GM21717 (cell line): Measurements from ENCODE around the gene NPTX1.

Experiments
- ATAC-seq: cut with Tn5 transposase; IDR thresholded peaks from one replicate; pipeline ENCODE4 v1.9.1; 2021; ENCODE audit warnings: mild to moderate bottlenecking, moderate library complexity; ENCODE audit not compliant: unreplicated experiment

The NPTX1 gene

DNA sequence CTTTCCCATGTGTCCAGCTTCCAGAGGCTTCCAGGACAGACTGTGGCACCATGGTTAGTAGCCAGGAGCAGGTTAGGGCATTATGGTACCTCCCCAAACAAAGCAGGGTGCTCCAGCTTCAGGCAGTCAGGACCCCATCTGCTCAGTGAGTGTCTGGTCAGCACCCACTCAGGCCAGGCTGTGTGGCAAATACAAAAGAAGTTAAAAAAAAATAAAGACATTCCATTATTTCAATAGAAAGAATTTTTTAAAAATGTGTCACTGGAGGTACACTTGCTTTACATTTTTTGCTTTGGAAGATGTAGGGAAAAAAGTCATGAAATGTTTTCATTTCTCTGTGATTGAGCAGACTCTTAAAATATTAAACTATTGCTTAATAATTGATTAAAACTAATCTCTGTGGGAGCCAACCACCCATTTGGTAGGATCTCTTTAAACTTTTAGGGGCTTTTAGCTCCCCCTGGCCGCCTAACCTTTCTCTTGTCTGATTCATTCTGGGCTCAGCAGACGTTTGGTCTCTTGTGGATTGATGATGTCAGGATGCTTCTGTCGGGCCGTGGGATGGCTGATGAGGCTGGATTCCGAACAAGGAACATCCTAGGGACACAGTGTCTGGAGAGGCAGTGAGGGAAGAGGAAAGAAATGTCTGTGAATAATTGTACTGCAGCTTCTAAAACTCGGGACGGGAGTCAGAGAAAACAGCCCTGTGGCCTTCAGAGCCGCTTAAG lies 28.4 kb upstream of the NPTX1 start:
- ATAC-seq, result no peak

GRCh38 chr17:80503921-80504320 lies 27.5 kb upstream of the NPTX1 start:
- no peak for ATAC-seq

GRCh38 chr17:80503031-80503430 lies 26.6 kb upstream of the NPTX1 start:
- ATAC-seq, result no peak

DNA sequence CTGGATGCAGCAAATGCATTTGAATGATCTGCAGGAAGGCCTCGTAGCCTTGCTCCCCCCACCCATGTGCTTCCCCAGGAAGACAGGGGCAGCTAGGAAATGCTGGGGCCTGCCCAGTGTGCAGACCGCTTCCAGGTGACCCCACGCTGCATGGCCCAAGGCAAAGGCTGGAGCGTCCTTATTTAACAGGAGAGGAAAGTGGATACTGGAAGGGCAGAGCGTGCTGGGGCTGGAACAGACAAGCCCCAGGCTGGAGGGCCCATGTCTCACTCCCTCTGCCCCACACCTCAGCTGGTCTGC lies 26.1 kb upstream of the NPTX1 start:
- ATAC-seq, result no peak

DNA sequence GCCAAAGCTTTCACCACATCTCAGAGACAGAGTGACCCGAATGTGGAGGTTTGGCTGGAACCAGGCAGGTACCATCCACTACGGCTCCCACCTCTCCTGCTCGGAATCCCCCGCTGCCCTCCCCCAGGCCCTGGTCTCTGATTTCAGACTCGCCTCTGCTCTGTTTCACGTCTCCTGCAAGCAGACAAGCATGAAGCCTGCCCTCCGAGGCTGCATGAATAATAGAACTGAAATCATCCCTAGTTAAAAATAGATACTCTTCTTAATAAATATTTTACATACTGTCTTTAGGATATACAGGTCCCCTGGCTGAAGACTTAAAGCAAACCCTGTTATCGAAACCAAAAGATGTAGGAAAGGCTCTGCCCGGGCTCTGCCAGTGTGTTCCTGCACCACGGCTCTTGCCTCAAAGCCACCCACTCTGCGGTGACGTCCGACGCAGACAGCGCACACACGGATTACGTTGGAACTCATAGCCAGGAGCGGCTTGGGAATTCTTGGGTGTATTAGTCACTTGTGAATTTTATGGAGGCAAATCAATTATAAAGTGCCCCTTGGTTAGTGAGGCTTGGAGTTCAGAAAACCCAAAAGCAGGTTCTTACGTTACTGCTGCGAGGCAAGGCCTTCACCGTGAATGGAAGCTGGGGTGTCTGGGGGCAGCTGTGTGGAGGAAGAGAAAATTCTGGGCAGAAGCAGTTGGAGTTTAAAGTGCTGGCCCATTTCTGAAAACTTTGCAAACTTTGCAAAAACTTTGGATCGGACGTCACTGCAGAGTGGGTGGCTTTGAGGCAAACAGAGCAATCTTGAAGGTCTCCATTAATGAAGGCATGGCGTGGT lies 25.6 kb upstream of the NPTX1 start:
- no peak for ATAC-seq

GRCh38 chr17:80499961-80500665 lies 23.7 kb upstream of the NPTX1 start:
- ATAC-seq, result no peak

DNA sequence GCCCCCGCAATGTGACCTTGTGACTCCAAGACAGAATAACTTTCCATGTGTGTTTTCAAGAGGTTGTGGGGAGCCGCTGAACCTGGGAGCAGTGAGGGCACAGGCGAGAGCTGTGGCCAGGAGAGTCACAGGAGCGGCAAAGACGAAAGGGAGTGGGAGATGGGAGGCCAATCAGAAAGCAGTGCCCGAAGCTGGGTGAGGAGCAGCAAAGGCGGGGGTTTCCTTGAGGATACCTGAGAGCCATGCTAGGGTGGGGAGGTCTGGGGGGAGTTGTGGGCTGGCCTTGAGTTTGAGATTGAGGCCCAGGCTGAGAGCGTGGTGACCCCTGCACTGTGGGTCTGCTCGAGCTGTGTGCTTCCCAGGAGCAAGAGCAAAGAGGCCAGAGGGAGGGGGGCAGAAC lies 23.2 kb upstream of the NPTX1 start:
- no peak for ATAC-seq

- no peak for ATAC-seq
Measured at GRCh38 chr17:80498920-80499410, 22.6 kb upstream of the NPTX1 start.

- ATAC-seq, result no peak
Measured at GRCh38 chr17:80498242-80498919, 22.0 kb upstream of the NPTX1 start.

GRCh38 chr17:80497726-80498241 lies 21.4 kb upstream of the NPTX1 start:
- ATAC-seq, result no peak

DNA sequence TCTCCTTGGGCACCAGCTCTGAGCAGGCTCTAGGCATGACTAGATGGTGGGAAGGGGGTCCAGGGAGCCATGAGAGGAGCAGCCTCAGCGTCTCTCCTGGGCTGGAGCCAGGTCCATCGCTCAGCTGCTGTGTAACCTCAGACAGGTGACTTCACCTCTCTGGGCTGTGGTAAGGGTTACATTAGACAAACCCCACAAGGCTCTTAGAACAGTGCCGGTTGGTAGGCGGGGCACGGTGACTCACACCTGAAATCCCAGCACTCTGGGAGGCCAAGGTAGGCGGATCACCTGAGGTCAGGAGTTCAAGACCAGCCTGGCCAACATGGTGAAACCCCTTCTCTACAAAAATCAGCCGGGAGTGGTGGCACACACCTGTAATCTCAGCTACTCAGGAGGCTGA lies 18.1 kb upstream of the NPTX1 start:
- no peak for ATAC-seq

- ATAC-seq, result no peak
Measured at GRCh38 chr17:80492343-80493136, 16.1 kb upstream of the NPTX1 start.

DNA sequence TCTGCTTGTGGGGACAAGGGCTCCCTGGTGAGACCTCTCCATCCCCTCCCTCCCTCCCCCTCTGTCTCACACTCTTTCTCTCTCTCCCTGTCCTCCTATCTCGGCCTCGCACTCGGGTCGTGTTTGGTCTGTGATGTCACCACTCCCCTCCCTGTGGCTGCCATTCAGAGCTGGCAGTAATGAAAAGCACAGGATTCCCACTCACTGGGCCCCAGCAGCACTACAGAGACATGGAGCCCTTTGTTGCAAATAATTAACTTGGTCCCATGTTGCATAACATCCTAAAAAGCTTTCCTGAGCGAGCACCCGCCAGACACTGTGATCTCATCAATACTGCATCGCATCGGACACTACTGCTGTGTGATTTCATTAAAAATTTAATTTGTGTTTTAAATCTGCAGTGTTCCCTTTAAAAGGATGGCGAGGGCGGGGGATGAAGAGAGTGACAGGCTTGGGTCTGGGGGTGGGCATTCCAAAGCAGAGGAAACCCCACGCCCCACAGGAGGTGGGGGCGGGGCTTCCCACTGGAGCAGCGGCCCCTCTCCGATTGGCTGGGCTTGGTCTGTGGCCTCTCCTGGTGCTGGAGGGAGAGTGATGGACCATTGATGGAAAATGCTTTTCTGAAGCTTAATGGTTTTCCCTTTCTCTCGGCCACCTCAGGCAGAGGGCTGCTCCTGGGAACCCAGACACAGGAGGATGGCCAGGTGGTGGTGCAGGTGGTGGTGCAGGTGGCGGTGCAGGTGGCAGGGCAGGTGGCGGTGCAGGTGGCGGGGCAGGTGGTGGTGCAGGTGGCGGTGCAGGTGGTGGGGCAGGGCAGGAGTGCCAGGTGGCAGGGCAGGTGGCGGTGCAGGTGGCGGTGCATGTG lies 15.3 kb upstream of the NPTX1 start:
- no peak for ATAC-seq

DNA sequence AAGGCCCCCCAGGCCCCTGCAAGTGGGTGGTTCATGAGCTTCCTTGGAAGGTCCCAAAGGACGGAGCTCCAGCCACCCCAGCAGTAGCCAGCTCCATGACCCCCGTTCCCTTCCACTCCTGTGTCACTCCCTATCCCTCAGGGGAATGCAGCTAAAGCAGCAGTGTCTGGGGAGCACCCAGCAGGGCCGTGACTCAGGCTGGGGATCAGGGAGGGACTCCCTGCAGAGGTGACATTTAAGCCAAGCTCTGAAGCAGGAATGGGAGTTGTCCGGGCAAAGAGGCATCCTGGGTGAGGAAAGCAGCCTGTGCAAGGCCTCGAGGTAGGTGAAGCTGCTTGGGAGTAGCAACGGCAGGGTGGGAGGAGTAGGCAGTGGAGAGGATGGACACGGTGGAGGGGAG lies 11.1 kb upstream of the NPTX1 start:
- no peak for ATAC-seq

- no peak for ATAC-seq
Measured at GRCh38 chr17:80486692-80487091, 10.3 kb upstream of the NPTX1 start.

- ATAC-seq, result no peak
Measured at GRCh38 chr17:80485846-80486245, 9.4 kb upstream of the NPTX1 start.

GRCh38 chr17:80482555-80483308 lies 6.3 kb upstream of the NPTX1 start:
- no peak for ATAC-seq

DNA sequence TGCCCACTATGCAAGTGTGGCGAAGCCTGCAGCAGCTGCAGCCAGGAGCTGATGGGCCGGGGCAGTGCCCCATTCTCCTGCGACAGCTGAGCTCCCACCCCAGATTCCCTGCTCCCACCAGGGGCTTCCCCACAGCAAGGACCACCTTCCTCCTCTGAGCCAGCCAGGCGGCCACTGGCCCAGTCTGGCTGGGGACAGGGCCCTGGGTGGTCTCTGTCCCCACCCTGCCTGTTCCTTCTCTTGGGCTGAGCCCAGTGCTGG lies 5.6 kb upstream of the NPTX1 start:
- ATAC-seq, result no peak
